GM12878 (cell line): ENCODE data around the gene PIP4K2A. TPM values are rescaled to one million over a fixed set of nuclear protein-coding genes. Genes with fewer than 3 reads are reported as not detected.
A peak's percentile ranks its signal among the peaks of the same experiment; 100 is the strongest.

Experiments used
- ATAC-seq: fragments of 200-7000 bp; cut with Tn5 transposase; 3 replicates; pipeline ENCODE4 v1.9.1; 2020; ENCODE audit warnings: mild to moderate bottlenecking, moderate library complexity
- BruUV-seq: library from RNA; stranded (reverse); fragments of 400-500 nt; replicated peaks from 2 replicates; lab custom pipeline; 2021; lab: Mats Ljungman, UMichigan
- CTCF ChIA-PET: fragments of 300-600 bp; sonication (Branson Sonifier 250); formaldehyde crosslinking; extraction: SDS; loops from one replicate; lab custom pipeline; 2021; ENCODE audit warnings: inconsistent platforms; lab: Yijun Ruan, JAX
- POLR2A ChIA-PET: fragments of 350-600 bp; formaldehyde crosslinking; extraction: SDS; loops from one replicate; lab custom pipeline; 2021; ENCODE audit warnings: inconsistent platforms; lab: Charles Lee
- RAD21 ChIA-PET: fragments of 300-600 bp; sonication (Branson Sonifier 250); formaldehyde crosslinking; loops from one replicate; lab custom pipeline; 2023; ENCODE audit warnings: antibody characterized with exemption; ENCODE audit not compliant: unreplicated experiment; lab: Charles Lee
- SMC1A ChIA-PET: fragments of 300-600 bp; sonication (Branson Sonifier 250); formaldehyde crosslinking; loops from one replicate; lab custom pipeline; 2023; ENCODE audit not compliant: unreplicated experiment, uncharacterized antibody; lab: Charles Lee
- DNase-seq: peaks from one replicate; pipeline ENCODE4 v3.0.0-alpha.2; 2011; ENCODE audit warnings: low read depth, low spot score
- FAIRE-seq: peaks from 3 replicates; lab custom pipeline; 2011; peaks lifted over from hg19 to GRCh38; lab: Jason Lieb, UNC
- H2AFZ ChIP-seq: 2 replicates; pipeline ENCODE4 v1.6.0; 2011; ENCODE audit warnings: low read depth, low read length, control low read depth; ENCODE audit not compliant: control insufficient read depth
- H3K27ac ChIP-seq: 2 replicates; pipeline ENCODE4 v1.5.1; 2011; ENCODE audit warnings: control low read depth; ENCODE audit not compliant: control insufficient read depth, insufficient read depth
- H3K27me3 ChIP-seq, 2 experiments: replicated peaks in 1 of 2; 2 replicates each; pipeline versions ENCODE4 v1.6.0 to v1.6.1; 2011; ENCODE audit warnings: low read length in 1 of 2; ENCODE audit not compliant: control insufficient read depth in 2 of 2, insufficient read depth in 2 of 2
- H3K36me3 ChIP-seq, 2 experiments: 2 replicates each; pipeline ENCODE4 v1.5.1; 2011; ENCODE audit warnings: low read length in 1 of 2; ENCODE audit not compliant: control insufficient read depth in 2 of 2, insufficient read depth in 2 of 2
- H3K4me1 ChIP-seq: 2 replicates; pipeline ENCODE4 v1.6.1; 2011; ENCODE audit warnings: mild to moderate bottlenecking, low read length, moderate library complexity, mixed read lengths; ENCODE audit not compliant: control insufficient read depth, insufficient read depth
- H3K4me2 ChIP-seq: 2 replicates; pipeline ENCODE4 v1.6.0; 2011; ENCODE audit warnings: control low read depth; ENCODE audit not compliant: control insufficient read depth, insufficient read depth
- H3K4me3 ChIP-seq: fragments of 200-600 bp; sonication (generic); 2 replicates; pipeline ENCODE4 v1.5.1; 2016
- H3K79me2 ChIP-seq: 2 replicates; pipeline ENCODE4 v1.6.0; 2011; ENCODE audit warnings: low read length; ENCODE audit not compliant: control insufficient read depth, insufficient read depth
- H3K9ac ChIP-seq: 2 replicates; pipeline ENCODE4 v1.8.0; 2011; ENCODE audit warnings: low read length, control low read depth, mixed read lengths; ENCODE audit not compliant: control insufficient read depth, insufficient read depth
- H3K9me3 ChIP-seq: replicated peaks from 3 replicates; pipeline ENCODE4 v1.5.1; 2011; ENCODE audit warnings: mild to moderate bottlenecking, low read length; ENCODE audit not compliant: control insufficient read depth, insufficient read depth
- H4K20me1 ChIP-seq: 2 replicates; pipeline ENCODE4 v1.6.0; 2011; ENCODE audit not compliant: control insufficient read depth, insufficient read depth
- BMI1 ChIP-seq: fragments of 450-650 bp; IDR thresholded peaks from 2 replicates; pipeline ENCODE4 v1.6.1; 2016; ENCODE audit warnings: mild to moderate bottlenecking, moderate library complexity, borderline replicate concordance
- E2F4 ChIP-seq: IDR thresholded peaks from 2 replicates; pipeline ENCODE4 v1.6.1; 2012; ENCODE audit warnings: low read depth, low read length, improper control_type of control experiment
- EED ChIP-seq: sonication (generic); IDR thresholded peaks from 2 replicates; pipeline ENCODE4 v1.6.1; 2016; ENCODE audit warnings: antibody characterized with exemption, low read depth
- ETV6 ChIP-seq, 2 experiments: fragments of 450-650 bp in 1 of 2; IDR thresholded peaks in 1 of 2; conservative IDR thresholded peaks in 1 of 2; 2 replicates each; pipeline ENCODE4 v1.6.1; 2014; ENCODE audit warnings: antibody characterized with exemption in 1 of 2, borderline replicate concordance in 1 of 2, low read depth in 1 of 2, mild to moderate bottlenecking in 1 of 2, moderate library complexity in 1 of 2
- FOXM1 ChIP-seq: IDR thresholded peaks from 2 replicates; pipeline ENCODE4 v1.6.1; 2012; ENCODE audit warnings: low read depth, mild to moderate bottlenecking, inconsistent platforms, low read length, moderate library complexity
- NFYB ChIP-seq: IDR thresholded peaks from 2 replicates; pipeline ENCODE4 v1.6.1; 2011; ENCODE audit warnings: low read depth, mild to moderate bottlenecking, low read length, improper control_type of control experiment, moderate library complexity; ENCODE audit not compliant: insufficient read depth
- PBX3 ChIP-seq: IDR thresholded peaks from 2 replicates; pipeline ENCODE4 v1.6.1; 2011; ENCODE audit warnings: mild to moderate bottlenecking, low read depth, low read length, moderate library complexity; ENCODE audit not compliant: insufficient replicate concordance
- PML ChIP-seq: IDR thresholded peaks from 2 replicates; pipeline ENCODE4 v1.6.1; 2012; ENCODE audit warnings: low read length, inconsistent platforms
- POLR2AphosphoS2 ChIP-seq: IDR thresholded peaks from 2 replicates; pipeline ENCODE4 v1.6.1; 2011; ENCODE audit warnings: low read depth, mild to moderate bottlenecking, low read length, improper control_type of control experiment, moderate library complexity
- RCOR1 ChIP-seq: conservative IDR thresholded peaks from 2 replicates; pipeline ENCODE4 v1.6.1; 2012; ENCODE audit warnings: low read depth, low read length, improper control_type of control experiment
- STAT3 ChIP-seq: IDR thresholded peaks from 2 replicates; pipeline ENCODE4 v1.6.1; 2011; ENCODE audit warnings: low read depth, low read length, improper control_type of control experiment
- ZNF274 ChIP-seq: IDR thresholded peaks from one replicate; pipeline ENCODE4 v1.8.0; 2011; ENCODE audit not compliant: insufficient read length, insufficient read depth
- ZSCAN29 ChIP-seq: fragments of 450-650 bp; IDR thresholded peaks from 2 replicates; pipeline ENCODE4 v1.6.1; 2017; ENCODE audit warnings: mild to moderate bottlenecking, moderate library complexity
- WGBS: methylation state at CpG from one replicate; pipeline ENCODE4 v1.1.6; 2016; ENCODE audit warnings: low lambda C conversion rate; ENCODE audit not compliant: insufficient replicate concordance, insufficient coverage; ENCODE audit errors: missing lambda C conversion rate; 5-methylcytosine and 5-hydroxymethylcytosine counted together
- in situ Hi-C: fragments of 300-500 bp; cut with MboI; formaldehyde crosslinking; loops from 9 replicates; pipeline ENCODE4 v1.14.3; 2018; ENCODE audit warnings: mixed read lengths
- intact Hi-C: fragments of 100-400 bp; cut with micrococcal nuclease; formaldehyde crosslinking; loops from one replicate; pipeline ENCODE4 v1.14.2; 2022; ENCODE audit not compliant: unreplicated experiment
- polyA plus RNA-seq, 11 experiments: library from polyadenylated mRNA; depleted of rRNA in 4 of 11; unstranded in 6 of 11; stranded (reverse) in 5 of 11; fragments of >200 nt; fragmentation: Nextera tagmentation in 4 of 11; fragmentation: Illumina TruSeq in 1 of 11; extraction: Ambion mirVana in 4 of 11; extraction: Trizol in 1 of 11; gene quantifications; 1 replicate in 1 of 11; 2 replicates in 10 of 11; pipeline versions ENCODE4 v1.2.1 to v1.2.3, GENCODE V29; 2011 to 2016; ENCODE audit warnings: inconsistent platforms in 2 of 11, missing spikeins in 2 of 11, low read depth in 1 of 11
- total RNA-seq, 4 experiments: library from RNA; depleted of rRNA in 3 of 4; stranded (reverse); fragments of >200 nt in 3 of 4; fragmentation: Illumina TruSeq in 1 of 4; extraction: Trizol in 1 of 4; gene quantifications; 2 replicates each; pipeline versions ENCODE4 v1.2.1 to v1.2.3, GENCODE V29; 2013 to 2021
- TF ChIP-seq, protein P1 (sequence below): fragments of 450-650 bp; IDR thresholded peaks from 2 replicates; pipeline ENCODE4 v1.6.1; 2017; ENCODE audit warnings: mild to moderate bottlenecking, moderate library complexity
- TF ChIP-seq, protein P2 (sequence below): fragments of 450-650 bp; IDR thresholded peaks from 2 replicates; pipeline ENCODE4 v1.6.1; 2017; ENCODE audit warnings: low read depth, mild to moderate bottlenecking, moderate library complexity

PIP4K2A gene
- total and polyA plus RNA-seq, 10 of the 15 experiments (the other 5 are each of a cell fraction or from before 2014, with no cell fraction given) = 54.3 to 139 (median 84.4) TPM

DNA sequence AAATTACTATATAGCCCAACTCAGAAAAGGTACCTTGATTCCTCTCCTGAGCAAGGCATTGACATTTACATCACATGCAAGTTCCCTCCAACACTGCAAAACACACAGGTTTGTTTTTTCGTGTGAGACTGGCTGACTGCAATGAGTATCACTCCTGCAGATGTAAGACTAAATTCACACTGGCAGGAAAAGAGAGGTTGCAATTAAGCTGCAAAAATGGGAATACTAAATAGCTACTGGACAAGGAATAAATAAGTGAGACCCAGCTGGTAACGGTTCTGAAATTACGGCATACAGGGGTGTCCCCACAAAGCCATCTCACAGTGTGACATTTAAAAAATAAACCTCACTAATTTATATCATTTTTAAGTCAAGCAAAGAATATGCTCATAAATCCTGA, 97.3 kb downstream of the PIP4K2A start:
- Histone ChIP-seq H2AFZ (no peak overlapping the region), H3K4me2 (0 out of 2 replicates have a peak overlapping the region, but pooled peaks have one; percentile 11), H3K9me3 (no peaks in the 10 kb centered on the region), H4K20me1 (no peaks in the 10 kb centered on the region; the same call in 1 of the 2 replicates), H3K79me2 (peaks cover 98% of the 10 kb centered on the region), H3K4me3 (no peak overlapping the region), H3K27me3 (no peaks in the 10 kb centered on the region), H3K9ac (no peak overlapping the region), H3K27ac (no peak overlapping the region), H3K4me1 (peaks cover 46% of the 10 kb centered on the region), H3K36me3 (peaks cover 2 to 7% of the 10 kb centered on the region in 2 experiments; a peak in 3 of 4 replicates)
- ATAC-seq (no peak), FAIRE-seq (no peak), DNase-seq (no peak)
- no TSS peak for BruUV-seq
- SMC1A ChIA-PET = interaction anchor here (0.6 to 14.3 kb wide), 14 partner anchors 9 to 315 kb away, joined by 3 to 139 read pairs (median 8); no protein-coding TSS in a partner anchor
- intact Hi-C loops = no loop called here
- WGBS = 45% methylated on average over 3 of the region's 3 CpGs
- in situ Hi-C loops = no loop called here
- POLR2A ChIA-PET = interaction anchor here (0.9 to 10.6 kb wide), 8 partner anchors 9 to 96 kb away, joined by 3 to 82 read pairs (median 6); no protein-coding TSS in a partner anchor
- CTCF ChIA-PET = interaction anchor here (0.7 to 4.8 kb wide), 15 partner anchors 8 to 371 kb away, joined by 3 to 28 read pairs (median 3); no protein-coding TSS in a partner anchor
- RAD21 ChIA-PET = interaction anchor here (0.7 to 6.2 kb wide), 13 partner anchors 9 to 209 kb away, joined by 3 to 53 read pairs (median 6); no protein-coding TSS in a partner anchor
- no peak for TF ChIP-seq ZNF274
- TF ChIP-seq FOXM1 = no peak
- no peak for TF ChIP-seq BMI1
- TF ChIP-seq, protein P1, sequence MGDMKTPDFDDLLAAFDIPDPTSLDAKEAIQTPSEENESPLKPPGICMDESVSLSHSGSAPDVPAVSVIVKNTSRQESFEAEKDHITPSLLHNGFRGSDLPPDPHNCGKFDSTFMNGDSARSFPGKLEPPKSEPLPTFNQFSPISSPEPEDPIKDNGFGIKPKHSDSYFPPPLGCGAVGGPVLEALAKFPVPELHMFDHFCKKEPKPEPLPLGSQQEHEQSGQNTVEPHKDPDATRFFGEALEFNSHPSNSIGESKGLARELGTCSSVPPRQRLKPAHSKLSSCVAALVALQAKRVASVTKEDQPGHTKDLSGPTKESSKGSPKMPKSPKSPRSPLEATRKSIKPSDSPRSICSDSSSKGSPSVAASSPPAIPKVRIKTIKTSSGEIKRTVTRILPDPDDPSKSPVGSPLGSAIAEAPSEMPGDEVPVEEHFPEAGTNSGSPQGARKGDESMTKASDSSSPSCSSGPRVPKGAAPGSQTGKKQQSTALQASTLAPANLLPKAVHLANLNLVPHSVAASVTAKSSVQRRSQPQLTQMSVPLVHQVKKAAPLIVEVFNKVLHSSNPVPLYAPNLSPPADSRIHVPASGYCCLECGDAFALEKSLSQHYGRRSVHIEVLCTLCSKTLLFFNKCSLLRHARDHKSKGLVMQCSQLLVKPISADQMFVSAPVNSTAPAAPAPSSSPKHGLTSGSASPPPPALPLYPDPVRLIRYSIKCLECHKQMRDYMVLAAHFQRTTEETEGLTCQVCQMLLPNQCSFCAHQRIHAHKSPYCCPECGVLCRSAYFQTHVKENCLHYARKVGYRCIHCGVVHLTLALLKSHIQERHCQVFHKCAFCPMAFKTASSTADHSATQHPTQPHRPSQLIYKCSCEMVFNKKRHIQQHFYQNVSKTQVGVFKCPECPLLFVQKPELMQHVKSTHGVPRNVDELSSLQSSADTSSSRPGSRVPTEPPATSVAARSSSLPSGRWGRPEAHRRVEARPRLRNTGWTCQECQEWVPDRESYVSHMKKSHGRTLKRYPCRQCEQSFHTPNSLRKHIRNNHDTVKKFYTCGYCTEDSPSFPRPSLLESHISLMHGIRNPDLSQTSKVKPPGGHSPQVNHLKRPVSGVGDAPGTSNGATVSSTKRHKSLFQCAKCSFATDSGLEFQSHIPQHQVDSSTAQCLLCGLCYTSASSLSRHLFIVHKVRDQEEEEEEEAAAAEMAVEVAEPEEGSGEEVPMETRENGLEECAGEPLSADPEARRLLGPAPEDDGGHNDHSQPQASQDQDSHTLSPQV = no peak
- no peak for TF ChIP-seq ZSCAN29
- TF ChIP-seq, protein P2, sequence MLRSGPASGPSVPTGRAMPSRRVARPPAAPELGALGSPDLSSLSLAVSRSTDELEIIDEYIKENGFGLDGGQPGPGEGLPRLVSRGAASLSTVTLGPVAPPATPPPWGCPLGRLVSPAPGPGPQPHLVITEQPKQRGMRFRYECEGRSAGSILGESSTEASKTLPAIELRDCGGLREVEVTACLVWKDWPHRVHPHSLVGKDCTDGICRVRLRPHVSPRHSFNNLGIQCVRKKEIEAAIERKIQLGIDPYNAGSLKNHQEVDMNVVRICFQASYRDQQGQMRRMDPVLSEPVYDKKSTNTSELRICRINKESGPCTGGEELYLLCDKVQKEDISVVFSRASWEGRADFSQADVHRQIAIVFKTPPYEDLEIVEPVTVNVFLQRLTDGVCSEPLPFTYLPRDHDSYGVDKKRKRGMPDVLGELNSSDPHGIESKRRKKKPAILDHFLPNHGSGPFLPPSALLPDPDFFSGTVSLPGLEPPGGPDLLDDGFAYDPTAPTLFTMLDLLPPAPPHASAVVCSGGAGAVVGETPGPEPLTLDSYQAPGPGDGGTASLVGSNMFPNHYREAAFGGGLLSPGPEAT = no peak
- no peak for TF ChIP-seq RCOR1
- TF ChIP-seq E2F4 = no peak
- TF ChIP-seq STAT3 = no peak
- TF ChIP-seq PBX3 = no peak
- TF ChIP-seq EED = no peak
- no peak for TF ChIP-seq NFYB
- TF ChIP-seq PML = no peak
- TF ChIP-seq ETV6 (conservative IDR thresholded peaks at IDR 0.05 in 1 of 2, IDR thresholded peaks at IDR 0.05 in 1 of 2; ENCODE audit: borderline replicate concordance in 1 of 2, low read depth in 1 of 2) = no peak
- TF ChIP-seq POLR2AphosphoS2 = no peak
